CD4-positive, alpha-beta memory T cell (primary cell): ENCODE data around the gene NPL. TPM values are rescaled to one million over a fixed set of nuclear protein-coding genes. Genes with fewer than 3 reads are reported as not detected.

Experiments used
- CTCF ChIA-PET: fragments of 350-600 bp; sonication (Branson Sonifier 250); formaldehyde crosslinking; loops from one replicate; lab custom pipeline; 2021; ENCODE audit warnings: inconsistent platforms; ENCODE audit not compliant: partially characterized antibody; lab: Charles Lee
- POLR2A ChIA-PET: fragments of 350-600 bp; sonication (Branson Sonifier 250); formaldehyde crosslinking; loops from one replicate; lab custom pipeline; 2021; ENCODE audit not compliant: partially characterized antibody; lab: Charles Lee
- DNase-seq, 5 donors: peaks; one replicate each; pipeline versions ENCODE4 v3.0.0 to v3.0.0-alpha.2; 2020 to 2022; ENCODE audit warnings: mixed read lengths in 1 of 5
- H3K27ac ChIP-seq: one replicate; pipeline ENCODE4 v1.7.0; 2013; ENCODE audit warnings: low read depth, low read length
- H3K27me3 ChIP-seq: 2 replicates; pipeline ENCODE4 v1.7.0; 2013; ENCODE audit warnings: mild to moderate bottlenecking, low read length, moderate library complexity; ENCODE audit not compliant: insufficient read depth
- H3K36me3 ChIP-seq: 2 replicates; pipeline ENCODE4 v1.7.0; 2013; ENCODE audit warnings: mild to moderate bottlenecking, low read length, moderate library complexity; ENCODE audit not compliant: insufficient read depth
- H3K4me1 ChIP-seq: 2 replicates; pipeline ENCODE4 v1.7.0; 2013; ENCODE audit warnings: mild to moderate bottlenecking, low read length, moderate library complexity; ENCODE audit not compliant: insufficient read depth
- H3K4me3 ChIP-seq, 2 donors: one replicate each; pipeline ENCODE4 v1.7.0; 2013; ENCODE audit warnings: low read length in 2 of 2, mild to moderate bottlenecking in 1 of 2
- H3K9me3 ChIP-seq, 2 donors: one replicate each; pipeline ENCODE4 v1.7.0; 2013; ENCODE audit warnings: low read length in 2 of 2, control low read depth in 1 of 2; ENCODE audit not compliant: control insufficient read depth in 1 of 2
- H3K27ac Mint-ChIP-seq, 7 donors: one replicate each; pipeline ENCODE4 v1.8.0; 2020 to 2021; ENCODE audit warnings: mixed read lengths in 7 of 7, mild to moderate bottlenecking in 6 of 7, inconsistent platforms in 3 of 7, moderate library complexity in 3 of 7
- H3K27me3 Mint-ChIP-seq, 2 donors: one replicate each; pipeline ENCODE4 v1.8.0; 2020 to 2021; ENCODE audit warnings: mixed read lengths in 2 of 2
- H3K36me3 Mint-ChIP-seq, 2 donors: one replicate each; pipeline ENCODE4 v1.8.0; 2020 to 2021; ENCODE audit warnings: mixed read lengths in 2 of 2, inconsistent platforms in 1 of 2, mild to moderate bottlenecking in 1 of 2
- H3K4me1 Mint-ChIP-seq, 4 donors: one replicate each; pipeline ENCODE4 v1.8.0; 2020 to 2021; ENCODE audit warnings: mixed read lengths in 4 of 4, mild to moderate bottlenecking in 1 of 4
- H3K4me3 Mint-ChIP-seq, 8 donors: one replicate each; pipeline ENCODE4 v1.8.0; 2020 to 2021; ENCODE audit warnings: mixed read lengths in 8 of 8, mild to moderate bottlenecking in 7 of 8, moderate library complexity in 6 of 8, inconsistent platforms in 3 of 8
- H3K9me3 Mint-ChIP-seq, 8 donors: one replicate each; pipeline ENCODE4 v1.8.0; 2020 to 2021; ENCODE audit warnings: mixed read lengths in 8 of 8, mild to moderate bottlenecking in 5 of 8, inconsistent platforms in 3 of 8, moderate library complexity in 1 of 8
- intact Hi-C: fragments of 100-400 bp; cut with micrococcal nuclease; formaldehyde crosslinking; loops from one replicate; pipeline ENCODE4 v1.15.1; 2023
- polyA plus RNA-seq, 2 donors: library from polyadenylated mRNA; unstranded; fragments of 300-500 nt; fragmentation: Illumina TruSeq; gene quantifications; one replicate each; pipeline ENCODE4 v1.2.3, GENCODE V29; 2021
- total RNA-seq, 2 experiments: library from RNA; stranded (reverse); gene quantifications; one replicate each; pipeline ENCODE4 v1.2.3, GENCODE V29; 2021

The NPL gene
- total and polyA plus RNA-seq, 4 experiments from 2014 or later: 3.5 to 9.6 (median 7.7) TPM

DNA sequence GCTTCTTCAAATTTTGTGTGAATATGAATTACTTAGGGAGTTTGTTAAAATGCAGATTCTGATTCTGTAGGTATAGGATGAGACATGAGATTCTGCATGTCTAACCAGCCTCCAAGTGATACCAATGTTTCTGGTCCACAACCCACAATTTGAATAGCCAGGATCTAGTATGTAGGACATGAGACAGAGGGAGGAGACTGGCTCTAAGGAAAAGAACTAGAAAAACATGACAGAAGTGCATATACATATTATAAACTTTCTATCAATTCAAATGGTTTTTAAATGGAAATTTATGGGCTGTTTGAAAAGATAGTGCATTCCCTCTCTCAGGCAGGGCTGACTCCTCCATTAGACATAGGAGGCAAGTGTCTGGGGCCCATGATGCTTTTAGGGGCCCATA, 33.9 kb upstream of the NPL start:
- no peaks in the 10 kb centered on the region for H3K9me3 ChIP-seq
- H3K27me3 ChIP-seq: no peaks in the 10 kb centered on the region
- no peaks in the 10 kb centered on the region for H3K36me3 Mint-ChIP-seq
- no peaks in the 10 kb centered on the region for H3K9me3 Mint-ChIP-seq
- no peaks in the 10 kb centered on the region for H3K4me1 Mint-ChIP-seq
- DNase-seq: no peak
- H3K4me3 ChIP-seq: no peak overlapping the region
- intact Hi-C loops: no loop called here
- H3K27me3 Mint-ChIP-seq: peaks cover 3 to 8% of the 10 kb centered on the region in 2 donors
- no peaks in the 10 kb centered on the region for H3K36me3 ChIP-seq
- H3K27ac ChIP-seq: no peak overlapping the region
- H3K4me3 Mint-ChIP-seq: no peak overlapping the region
- H3K27ac Mint-ChIP-seq: no peak overlapping the region
- H3K4me1 ChIP-seq: no peaks in the 10 kb centered on the region
- ChIA-PET CTCF (no interaction called here), POLR2A (no interaction called here)

DNA sequence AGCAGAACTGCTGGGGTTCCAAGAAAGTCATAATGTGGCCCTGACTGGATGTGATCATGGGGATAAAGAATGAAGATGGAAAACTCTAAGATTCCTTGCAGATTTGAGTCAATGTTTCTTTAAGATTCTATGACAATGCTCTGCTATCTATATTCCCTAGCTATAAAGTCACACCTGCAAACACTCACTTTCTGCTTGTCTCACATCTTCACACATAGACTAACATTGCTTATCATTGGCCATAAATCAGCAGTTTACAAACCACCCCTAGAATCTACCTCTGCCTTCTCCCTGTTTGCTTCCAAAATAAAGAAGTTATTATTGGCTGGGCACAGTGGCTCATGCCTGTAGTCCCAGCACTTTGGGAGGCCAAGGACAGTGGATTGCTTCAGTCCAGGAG, 33.1 kb upstream of the NPL start:
- ChIA-PET POLR2A (no interaction called here), CTCF (no interaction called here)

DNA sequence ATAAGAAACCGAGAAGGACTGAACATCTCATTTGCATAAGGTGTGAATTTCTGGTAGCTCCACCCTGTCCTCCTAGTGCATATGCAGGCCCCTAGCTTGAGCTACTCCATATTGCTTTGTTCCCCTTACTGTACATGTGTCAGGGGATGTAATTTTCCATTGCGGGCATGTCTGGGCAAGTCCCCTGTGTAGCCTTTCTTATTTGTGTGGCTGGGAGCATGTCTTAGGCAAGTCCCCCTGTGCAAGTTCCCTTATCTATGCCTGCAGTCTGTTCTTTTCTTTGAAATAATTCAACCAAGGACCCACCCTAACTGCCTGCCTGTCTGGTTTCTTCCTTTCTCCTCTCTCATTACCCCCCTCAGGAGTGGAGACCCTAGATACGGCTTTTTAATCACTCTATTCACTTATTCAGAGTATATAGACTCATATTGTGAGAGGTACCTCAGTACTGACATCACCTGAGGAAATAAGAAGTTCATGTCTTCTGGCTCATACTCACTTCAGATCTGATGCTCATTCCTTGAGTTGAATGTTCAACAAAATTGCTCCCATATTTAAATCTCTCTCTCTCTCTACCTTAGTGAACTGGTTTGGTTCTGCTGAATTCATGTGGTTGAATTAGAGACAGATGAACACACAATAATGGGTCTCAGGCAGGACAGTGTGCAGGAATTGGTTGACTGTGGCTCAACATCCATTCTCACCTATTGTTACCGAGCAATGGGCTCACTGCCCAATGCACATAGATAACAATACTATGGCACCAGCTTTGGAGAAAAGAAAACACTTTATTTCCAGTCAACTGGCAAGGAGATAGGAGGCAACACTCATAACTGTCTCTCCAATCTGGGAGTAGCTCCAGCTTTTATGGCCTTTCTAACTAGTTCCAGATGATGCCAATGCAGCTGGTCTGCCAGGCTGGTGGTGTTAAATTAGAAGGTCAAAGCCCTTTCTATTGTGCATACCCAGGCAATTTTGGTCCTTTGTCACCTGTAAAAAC, 27.9 kb upstream of the NPL start:
- ChIA-PET CTCF (interaction anchor here (1.0 kb wide), 1 partner anchor 681 kb away, joined by 3 read pairs; no protein-coding TSS in a partner anchor), POLR2A (no interaction called here)
- intact Hi-C loops: no loop called here
- H3K9me3 ChIP-seq: no peaks in the 10 kb centered on the region
- H3K36me3 ChIP-seq: no peaks in the 10 kb centered on the region
- Mint-ChIP-seq H3K4me1 (no peaks in the 10 kb centered on the region), H3K36me3 (no peaks in the 10 kb centered on the region), H3K4me3 (no peak overlapping the region), H3K27me3 (peaks cover 0 to 3% of the 10 kb centered on the region in 2 donors), H3K9me3 (peaks cover 0 to 10% (median 4%) of the 10 kb centered on the region in 8 donors), H3K27ac (no peak overlapping the region)
- H3K27me3 ChIP-seq: no peaks in the 10 kb centered on the region
- no peak overlapping the region for H3K4me3 ChIP-seq
- H3K27ac ChIP-seq: no peak overlapping the region
- no peak for DNase-seq
- H3K4me1 ChIP-seq: no peaks in the 10 kb centered on the region

More for the DNA sequence above, 33.1 kb upstream of the NPL start:
- H3K27ac Mint-ChIP-seq: no peak overlapping the region
- H3K9me3 Mint-ChIP-seq: peaks cover 0 to 5% (median under 1%) of the 10 kb centered on the region in 8 donors
- Histone ChIP-seq H3K36me3 (no peaks in the 10 kb centered on the region), H3K27ac (no peak overlapping the region), H3K4me3 (no peak overlapping the region), H3K27me3 (no peaks in the 10 kb centered on the region), H3K4me1 (no peaks in the 10 kb centered on the region), H3K9me3 (no peaks in the 10 kb centered on the region)
- no peak overlapping the region for H3K4me3 Mint-ChIP-seq
- intact Hi-C loops: no loop called here
- no peaks in the 10 kb centered on the region for H3K36me3 Mint-ChIP-seq
- H3K27me3 Mint-ChIP-seq: peaks cover 0 to 8% of the 10 kb centered on the region in 2 donors
- no peaks in the 10 kb centered on the region for H3K4me1 Mint-ChIP-seq
- no peak for DNase-seq

DNA sequence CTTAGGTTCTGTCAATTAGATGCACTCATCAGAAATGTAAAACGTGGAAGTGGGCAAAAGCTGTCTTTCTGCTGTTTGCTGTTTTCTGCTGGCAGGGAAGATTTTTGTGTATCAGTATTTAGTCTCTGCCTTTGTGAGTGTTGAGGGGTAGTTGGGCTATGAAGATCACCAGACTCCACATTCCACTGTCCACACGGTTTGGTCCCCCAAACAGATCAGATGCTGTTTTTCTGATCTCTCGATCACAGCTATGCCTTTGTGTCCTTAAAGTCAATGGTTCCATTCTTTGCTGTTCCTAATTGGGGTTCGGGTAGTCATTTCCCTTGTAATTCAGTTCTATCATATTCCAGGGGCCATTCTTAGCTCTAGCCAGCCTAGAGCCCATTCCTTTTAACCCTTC, 27.0 kb upstream of the NPL start:
- Mint-ChIP-seq H3K4me1 (no peaks in the 10 kb centered on the region), H3K9me3 (peaks cover 0 to 10% (median 4%) of the 10 kb centered on the region in 8 donors), H3K4me3 (no peak overlapping the region), H3K27me3 (peaks cover 0 to 3% of the 10 kb centered on the region in 2 donors), H3K27ac (no peak overlapping the region), H3K36me3 (no peaks in the 10 kb centered on the region)
- Histone ChIP-seq H3K27ac (no peak overlapping the region), H3K36me3 (no peaks in the 10 kb centered on the region), H3K4me3 (no peak overlapping the region), H3K27me3 (no peaks in the 10 kb centered on the region), H3K4me1 (no peaks in the 10 kb centered on the region), H3K9me3 (no peaks in the 10 kb centered on the region)
- no peak for DNase-seq
- ChIA-PET CTCF (interaction anchor here (0.9 kb wide), 1 partner anchor 168 kb away, joined by 3 read pairs; no protein-coding TSS in a partner anchor), POLR2A (no interaction called here)
- intact Hi-C loops: no loop called here

DNA sequence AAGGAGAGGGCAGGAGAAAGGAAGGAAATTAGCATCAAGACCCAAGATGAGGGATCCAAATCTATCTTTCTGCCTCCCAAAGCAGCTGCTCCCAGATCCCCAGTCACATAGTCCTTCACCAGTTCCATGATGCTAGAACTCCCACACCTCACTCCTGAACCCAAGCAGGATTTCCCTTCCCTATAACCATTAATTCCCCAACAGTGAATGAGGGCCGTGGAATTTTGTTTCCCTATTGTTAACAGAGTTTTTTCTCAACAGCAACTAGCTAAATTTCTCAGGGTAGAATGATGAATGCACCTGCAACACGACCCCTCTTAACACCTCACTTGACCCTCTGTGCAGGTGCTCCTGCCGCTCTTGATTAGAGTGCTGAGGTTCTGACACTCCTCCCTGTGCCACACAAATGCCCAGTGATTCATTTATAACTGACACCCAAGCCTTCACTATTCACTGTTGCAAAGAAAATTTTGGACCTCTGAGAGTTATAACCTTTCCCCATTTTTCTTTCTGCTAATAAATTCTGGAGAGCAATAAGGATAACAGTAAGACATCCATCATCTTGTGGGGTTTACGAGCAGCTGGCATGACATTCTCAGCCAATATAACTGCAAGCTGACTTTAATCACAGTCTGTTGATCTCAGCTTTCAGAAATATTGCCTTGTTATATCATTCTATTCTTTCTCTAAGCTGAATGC, 25.4 kb upstream of the NPL start:
- intact Hi-C loops: no loop called here
- no peaks in the 10 kb centered on the region for H3K4me1 Mint-ChIP-seq
- POLR2A ChIA-PET: no interaction called here
- H3K9me3 Mint-ChIP-seq: peaks cover 0 to 10% (median 4%) of the 10 kb centered on the region in 8 donors
- H3K36me3 Mint-ChIP-seq: no peaks in the 10 kb centered on the region
- H3K4me1 ChIP-seq: no peaks in the 10 kb centered on the region
- H3K9me3 ChIP-seq: no peaks in the 10 kb centered on the region
- H3K36me3 ChIP-seq: no peaks in the 10 kb centered on the region
- no peak overlapping the region for H3K4me3 ChIP-seq
- H3K27ac ChIP-seq: no peak overlapping the region
- H3K27me3 Mint-ChIP-seq: peaks cover 2 to 3% of the 10 kb centered on the region in 2 donors
- no peak for DNase-seq
- CTCF ChIA-PET: interaction anchor here (0.9 to 1.3 kb wide), 2 partner anchors 18 to 20 kb away, joined by 3 to 5 read pairs; no protein-coding TSS in a partner anchor
- no peaks in the 10 kb centered on the region for H3K27me3 ChIP-seq
- no peak overlapping the region for H3K4me3 Mint-ChIP-seq
- H3K27ac Mint-ChIP-seq: no peak overlapping the region

DNA sequence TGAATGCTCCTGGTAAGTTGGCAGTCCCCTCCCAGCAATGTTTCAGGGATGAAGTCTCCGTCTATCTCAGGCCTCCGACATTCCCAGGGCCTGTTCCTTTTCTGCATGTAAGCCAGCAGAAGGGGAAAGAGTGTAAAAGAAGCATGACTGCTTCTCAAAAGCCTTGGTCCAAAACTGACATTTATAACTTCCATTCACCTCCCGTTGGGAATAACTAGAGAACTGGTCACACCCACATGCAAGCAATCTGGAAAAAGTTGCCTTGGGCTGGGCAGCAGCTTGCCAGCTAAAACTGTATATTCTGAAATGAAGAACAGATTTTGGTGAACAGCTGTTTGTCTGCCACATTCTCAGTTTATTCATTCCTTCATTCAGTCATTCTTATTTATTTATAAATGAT, 24.2 kb upstream of the NPL start:
- intact Hi-C loops: no loop called here
- Histone ChIP-seq H3K36me3 (no peaks in the 10 kb centered on the region), H3K27ac (no peak overlapping the region), H3K4me1 (no peaks in the 10 kb centered on the region), H3K27me3 (no peaks in the 10 kb centered on the region), H3K4me3 (no peak overlapping the region), H3K9me3 (no peaks in the 10 kb centered on the region)
- peaks cover 0 to 10% (median 4%) of the 10 kb centered on the region in 8 donors for H3K9me3 Mint-ChIP-seq
- POLR2A ChIA-PET: no interaction called here
- no peak overlapping the region for H3K4me3 Mint-ChIP-seq
- no peaks in the 10 kb centered on the region for H3K36me3 Mint-ChIP-seq
- CTCF ChIA-PET: no interaction called here
- H3K27me3 Mint-ChIP-seq: peaks cover 2 to 3% of the 10 kb centered on the region in 2 donors
- no peak for DNase-seq
- no peak overlapping the region for H3K27ac Mint-ChIP-seq
- H3K4me1 Mint-ChIP-seq: no peaks in the 10 kb centered on the region

DNA sequence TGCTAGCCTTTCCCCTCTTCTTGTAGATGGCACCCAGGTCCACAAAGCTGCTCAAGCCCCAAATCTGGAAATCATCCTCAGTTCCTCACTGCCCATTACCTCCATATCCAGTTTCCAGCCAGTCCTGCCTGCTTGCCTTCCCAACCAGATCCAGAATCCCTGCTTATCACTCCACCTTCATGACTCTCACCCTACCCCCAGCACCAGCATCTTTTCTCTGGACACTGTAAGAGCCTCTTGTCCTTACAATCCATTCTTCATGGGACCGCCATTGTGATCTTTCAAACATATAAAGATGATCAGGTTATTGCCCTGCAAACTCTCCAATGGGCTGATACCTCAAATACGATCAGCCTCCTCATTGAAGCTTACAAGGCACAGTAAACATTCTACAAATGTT, 23.5 kb upstream of the NPL start:
- no peaks in the 10 kb centered on the region for H3K4me1 ChIP-seq
- H3K36me3 ChIP-seq: no peaks in the 10 kb centered on the region
- ChIA-PET POLR2A (no interaction called here), CTCF (no interaction called here)
- H3K27me3 ChIP-seq: no peaks in the 10 kb centered on the region
- Mint-ChIP-seq H3K9me3 (peaks cover 0 to 9% (median 4%) of the 10 kb centered on the region in 8 donors), H3K27me3 (peaks cover 2 to 3% of the 10 kb centered on the region in 2 donors), H3K27ac (no peak overlapping the region), H3K4me1 (no peaks in the 10 kb centered on the region), H3K36me3 (no peaks in the 10 kb centered on the region), H3K4me3 (no peak overlapping the region)
- intact Hi-C loops: no loop called here
- H3K27ac ChIP-seq: no peak overlapping the region
- no peaks in the 10 kb centered on the region for H3K9me3 ChIP-seq
- H3K4me3 ChIP-seq: no peak overlapping the region
- DNase-seq: no peak
